Measurements from ENCODE around the gene OGT.
"Not testable (repeated sequence)": the region's sequence is repeated elsewhere in the genome, so short reads cannot be mapped to it uniquely, and the experiment has no call there.

The OGT gene

GRCh38 chrX:71599965-71600364 is 67.1 kb downstream of the OGT start:
- Histone ChIP-seq H3K4me1 (ENCODE audit: insufficient read depth, low read length) (no peaks in the 10 kb centered on the region), H3K9ac (ENCODE audit: low read length) (no peak overlapping the region), H3K27ac (ENCODE audit: low read depth, low read length) (no peak overlapping the region), H3K27me3 (ENCODE audit: control insufficient read depth in 1 of 2, insufficient read depth in 2 of 2, low read length in 2 of 2) (no peaks in the 10 kb centered on the region), H3K36me3 (ENCODE audit: insufficient read depth, low read length) (peaks cover 10% of the 10 kb centered on the region), H3K4me3 (ENCODE audit: low read depth in 1 of 2, low read length in 2 of 2) (no peak overlapping the region), H3K9me3 (ENCODE audit: low read length) (no peaks in the 10 kb centered on the region)

GRCh38 chrX:71603618-71604017 is 70.7 kb downstream of the OGT start:
- no peak overlapping the region for H3K9ac ChIP-seq (ENCODE audit: low read length)
- no peaks in the 10 kb centered on the region for H3K27me3 ChIP-seq (ENCODE audit: control insufficient read depth in 1 of 2, insufficient read depth in 2 of 2, low read length in 2 of 2)
- H3K4me1 ChIP-seq (ENCODE audit: insufficient read depth, low read length), result no peaks in the 10 kb centered on the region
- H3K4me3 ChIP-seq (ENCODE audit: low read depth in 1 of 2, low read length in 2 of 2), result no peak overlapping the region
- H3K36me3 ChIP-seq (ENCODE audit: insufficient read depth, low read length), result peaks cover 18% of the 10 kb centered on the region
- H3K27ac ChIP-seq (ENCODE audit: low read depth, low read length), result no peak overlapping the region
- no peaks in the 10 kb centered on the region for H3K9me3 ChIP-seq (ENCODE audit: low read length)

GRCh38 chrX:71604141-71604540 is 71.2 kb downstream of the OGT start:
- H3K9ac ChIP-seq (ENCODE audit: low read length), result no peak overlapping the region
- H3K4me3 ChIP-seq (ENCODE audit: low read depth in 1 of 2, low read length in 2 of 2), result no peak overlapping the region
- H3K27me3 ChIP-seq (ENCODE audit: control insufficient read depth in 1 of 2, insufficient read depth in 2 of 2, low read length in 2 of 2), result no peaks in the 10 kb centered on the region
- no peak overlapping the region for H3K27ac ChIP-seq (ENCODE audit: low read depth, low read length)
- no peaks in the 10 kb centered on the region for H3K4me1 ChIP-seq (ENCODE audit: insufficient read depth, low read length)
- H3K36me3 ChIP-seq (ENCODE audit: insufficient read depth, low read length), result peaks cover 23% of the 10 kb centered on the region
- no peaks in the 10 kb centered on the region for H3K9me3 ChIP-seq (ENCODE audit: low read length)

- Histone ChIP-seq H3K36me3 (ENCODE audit: insufficient read depth, low read length) (peaks cover 31% of the 10 kb centered on the region), H3K4me1 (ENCODE audit: insufficient read depth, low read length) (no peaks in the 10 kb centered on the region), H3K4me3 (ENCODE audit: low read depth in 1 of 2, low read length in 2 of 2) (no peak overlapping the region), H3K27ac (ENCODE audit: low read depth, low read length) (no peak overlapping the region), H3K27me3 (ENCODE audit: control insufficient read depth in 1 of 2, insufficient read depth in 2 of 2, low read length in 2 of 2) (no peaks in the 10 kb centered on the region), H3K9me3 (ENCODE audit: low read length) (no peaks in the 10 kb centered on the region), H3K9ac (ENCODE audit: low read length) (no peak overlapping the region)
Observed at GRCh38 chrX:71604796-71605568, 72.1 kb downstream of the OGT start.

GRCh38 chrX:71606536-71607216 is 73.8 kb downstream of the OGT start:
- no peak overlapping the region for H3K4me3 ChIP-seq (ENCODE audit: low read depth in 1 of 2, low read length in 2 of 2)
- H3K9me3 ChIP-seq (ENCODE audit: low read length), result no peaks in the 10 kb centered on the region
- H3K4me1 ChIP-seq (ENCODE audit: insufficient read depth, low read length), result no peaks in the 10 kb centered on the region
- no peak overlapping the region for H3K27ac ChIP-seq (ENCODE audit: low read depth, low read length)
- H3K9ac ChIP-seq (ENCODE audit: low read length), result no peak overlapping the region
- no peaks in the 10 kb centered on the region for H3K27me3 ChIP-seq (ENCODE audit: control insufficient read depth in 1 of 2, insufficient read depth in 2 of 2, low read length in 2 of 2)
- peaks cover 42% of the 10 kb centered on the region for H3K36me3 ChIP-seq (ENCODE audit: insufficient read depth, low read length)

GRCh38 chrX:71607488-71607887 is 74.6 kb downstream of the OGT start:
- Histone ChIP-seq H3K36me3 (ENCODE audit: insufficient read depth, low read length) (peaks cover 43% of the 10 kb centered on the region), H3K9me3 (ENCODE audit: low read length) (no peaks in the 10 kb centered on the region), H3K27ac (ENCODE audit: low read depth, low read length) (no peak overlapping the region), H3K9ac (ENCODE audit: low read length) (no peak overlapping the region), H3K4me3 (ENCODE audit: low read depth in 1 of 2, low read length in 2 of 2) (no peak overlapping the region), H3K27me3 (ENCODE audit: control insufficient read depth in 1 of 2, insufficient read depth in 2 of 2, low read length in 2 of 2) (no peaks in the 10 kb centered on the region), H3K4me1 (ENCODE audit: insufficient read depth, low read length) (no peaks in the 10 kb centered on the region)

- Histone ChIP-seq H3K9me3 (ENCODE audit: low read length) (no peaks in the 10 kb centered on the region), H3K9ac (ENCODE audit: low read length) (no peak overlapping the region), H3K27ac (ENCODE audit: low read depth, low read length) (no peak overlapping the region), H3K36me3 (ENCODE audit: insufficient read depth, low read length) (peaks cover 40% of the 10 kb centered on the region), H3K4me3 (ENCODE audit: low read depth in 1 of 2, low read length in 2 of 2) (no peak overlapping the region), H3K4me1 (ENCODE audit: insufficient read depth, low read length) (no peaks in the 10 kb centered on the region), H3K27me3 (ENCODE audit: control insufficient read depth in 1 of 2, insufficient read depth in 2 of 2, low read length in 2 of 2) (no peaks in the 10 kb centered on the region)
Observed at GRCh38 chrX:71609095-71609750, 76.3 kb downstream of the OGT start.

GRCh38 chrX:71611736-71612135 is 78.8 kb downstream of the OGT start:
- not testable (repeated sequence) for H3K9ac ChIP-seq (ENCODE audit: low read length); H3K9me3 ChIP-seq (ENCODE audit: low read length); H3K27ac ChIP-seq (ENCODE audit: low read depth, low read length); H3K27me3 ChIP-seq (ENCODE audit: control insufficient read depth in 1 of 2, insufficient read depth in 2 of 2, low read length in 2 of 2); H3K4me3 ChIP-seq (ENCODE audit: low read depth in 1 of 2, low read length in 2 of 2); H3K4me1 ChIP-seq (ENCODE audit: insufficient read depth, low read length)
- peaks cover 24% of the 10 kb centered on the region for H3K36me3 ChIP-seq (ENCODE audit: insufficient read depth, low read length)

GRCh38 chrX:71612256-71612655 is 79.4 kb downstream of the OGT start:
- Histone ChIP-seq H3K4me1 (ENCODE audit: insufficient read depth, low read length) (no peaks in the 10 kb centered on the region), H3K9ac (ENCODE audit: low read length) (no peak overlapping the region), H3K9me3 (ENCODE audit: low read length) (no peaks in the 10 kb centered on the region), H3K27me3 (ENCODE audit: control insufficient read depth in 1 of 2, insufficient read depth in 2 of 2, low read length in 2 of 2) (peaks cover 0 to 5% of the 10 kb centered on the region in 2 donors), H3K4me3 (ENCODE audit: low read depth in 1 of 2, low read length in 2 of 2) (no peak overlapping the region), H3K27ac (ENCODE audit: low read depth, low read length) (no peak overlapping the region), H3K36me3 (ENCODE audit: insufficient read depth, low read length) (peaks cover 24% of the 10 kb centered on the region)

- Histone ChIP-seq H3K27me3 (ENCODE audit: control insufficient read depth in 1 of 2, insufficient read depth in 2 of 2, low read length in 2 of 2) (peaks cover 0 to 6% of the 10 kb centered on the region in 2 donors), H3K9me3 (ENCODE audit: low read length) (no peaks in the 10 kb centered on the region), H3K36me3 (ENCODE audit: insufficient read depth, low read length) (peaks cover 12% of the 10 kb centered on the region), H3K4me3 (ENCODE audit: low read depth in 1 of 2, low read length in 2 of 2) (no peak overlapping the region), H3K27ac (ENCODE audit: low read depth, low read length) (no peak overlapping the region), H3K4me1 (ENCODE audit: insufficient read depth, low read length) (no peaks in the 10 kb centered on the region), H3K9ac (ENCODE audit: low read length) (no peak overlapping the region)
Observed at GRCh38 chrX:71615056-71615455, 82.2 kb downstream of the OGT start.

GRCh38 chrX:71615954-71616353 is 83.0 kb downstream of the OGT start:
- no peak overlapping the region for H3K9ac ChIP-seq (ENCODE audit: low read length)
- no peaks in the 10 kb centered on the region for H3K9me3 ChIP-seq (ENCODE audit: low read length)
- H3K36me3 ChIP-seq (ENCODE audit: insufficient read depth, low read length), result peaks cover 8% of the 10 kb centered on the region
- peaks cover 0 to 8% of the 10 kb centered on the region in 2 donors for H3K27me3 ChIP-seq (ENCODE audit: control insufficient read depth in 1 of 2, insufficient read depth in 2 of 2, low read length in 2 of 2)
- no peak overlapping the region for H3K4me3 ChIP-seq (ENCODE audit: low read depth in 1 of 2, low read length in 2 of 2)
- H3K4me1 ChIP-seq (ENCODE audit: insufficient read depth, low read length), result no peaks in the 10 kb centered on the region
- H3K27ac ChIP-seq (ENCODE audit: low read depth, low read length), result no peak overlapping the region
